ENCODE measurements around the gene RAP1GDS1.
"Not testable (repeated sequence)": the region's sequence is repeated elsewhere in the genome, so short reads cannot be mapped to it uniquely, and the experiment has no call there.

Gene RAP1GDS1

DNA sequence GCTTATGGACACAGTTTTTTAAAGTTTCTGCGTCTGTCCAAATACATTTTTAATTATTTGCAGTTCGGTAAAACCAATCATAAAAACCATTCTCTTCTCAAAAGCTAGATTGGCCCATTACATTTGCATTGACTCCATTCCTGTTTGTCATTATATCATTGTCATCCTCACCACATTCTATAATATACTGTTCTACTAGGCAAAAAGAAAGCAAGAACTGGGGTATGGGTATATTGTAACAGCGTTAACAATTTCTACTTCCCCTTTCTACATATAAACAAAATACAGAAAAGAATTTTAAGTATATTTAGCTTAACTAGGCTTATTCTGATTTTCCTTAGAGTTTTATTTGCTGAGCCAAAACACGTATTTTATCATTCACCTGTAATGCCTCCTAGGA lies 91.8 kb downstream of the RAP1GDS1 start:
- DNase-seq (ENCODE audit: low read depth in 3 of 3), result no peak

GRCh38 chr4:98358630-98359248 lies 97.6 kb downstream of the RAP1GDS1 start:
- no peak for DNase-seq (ENCODE audit: low read depth in 3 of 3)

DNA sequence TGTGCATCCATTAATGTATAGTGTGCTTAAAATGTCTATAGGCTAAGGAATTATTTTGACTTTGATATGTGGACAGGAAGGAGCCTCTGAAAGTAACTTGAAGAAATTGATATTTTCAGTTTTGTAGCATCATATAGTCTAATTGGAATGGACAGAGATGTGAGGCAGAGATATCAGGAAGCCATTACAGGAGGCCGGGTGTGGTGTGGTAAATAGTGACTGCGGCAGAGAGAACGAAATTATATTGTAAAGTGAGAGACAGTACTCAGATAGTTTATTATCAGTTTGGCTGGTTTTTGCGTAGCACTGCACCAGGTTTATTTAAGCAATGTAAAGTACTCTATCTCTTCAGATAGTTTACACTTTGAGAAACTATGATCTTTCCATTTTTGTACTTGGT lies 98.5 kb downstream of the RAP1GDS1 start:
- no peak for DNase-seq (ENCODE audit: low read depth in 3 of 3)

GRCh38 chr4:98363431-98363830 lies 102.2 kb downstream of the RAP1GDS1 start:
- no peak for DNase-seq (ENCODE audit: low read depth in 3 of 3)

DNA sequence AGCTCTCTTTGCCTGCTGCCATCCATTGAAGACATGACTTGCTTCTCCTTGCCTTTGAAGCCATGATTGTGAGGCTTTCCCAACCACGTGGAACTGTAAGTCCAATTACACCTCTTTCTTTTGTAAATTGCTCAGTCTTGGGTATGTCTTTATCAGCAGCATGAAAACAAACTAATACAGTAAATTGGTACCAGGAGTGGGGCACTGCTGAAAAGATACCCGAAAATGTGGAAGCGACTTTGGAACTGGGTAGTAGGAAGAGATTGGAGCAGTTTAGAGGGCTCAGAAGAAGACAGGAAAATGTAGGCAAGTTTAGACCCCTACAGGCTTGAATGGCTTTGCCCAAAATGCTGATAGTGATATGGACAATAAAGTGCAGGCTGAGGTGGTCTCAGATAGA lies 105.1 kb downstream of the RAP1GDS1 start:
- not testable (repeated sequence) for DNase-seq (ENCODE audit: low read depth in 3 of 3)

- not testable (repeated sequence) for DNase-seq (ENCODE audit: low read depth in 3 of 3)
Observed at GRCh38 chr4:98368000-98368399, 106.8 kb downstream of the RAP1GDS1 start.

- DNase-seq (ENCODE audit: low read depth in 3 of 3), result no peak
Observed at GRCh38 chr4:98369322-98369721, 108.1 kb downstream of the RAP1GDS1 start.

DNA sequence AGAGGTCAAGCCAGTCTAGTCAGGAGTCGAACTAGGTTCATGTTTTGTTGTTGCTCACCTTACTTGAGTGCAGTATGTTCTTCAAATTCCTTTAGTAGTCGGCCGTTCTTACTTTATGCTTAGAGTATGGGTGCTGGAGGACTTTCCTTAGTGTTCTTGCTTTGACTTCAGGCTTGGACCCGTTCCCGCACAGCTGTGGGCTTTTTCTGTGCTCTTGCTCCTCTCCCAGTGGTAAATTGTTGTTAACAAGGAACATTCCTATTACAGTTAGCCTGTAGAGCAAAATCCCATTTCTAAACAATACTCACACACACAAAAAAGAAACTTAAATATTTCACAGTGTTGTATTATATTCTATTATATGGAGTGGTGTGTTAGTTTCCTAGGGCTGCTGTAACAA lies 113.5 kb downstream of the RAP1GDS1 start:
- DNase-seq (ENCODE audit: low read depth in 3 of 3), result no peak

DNA sequence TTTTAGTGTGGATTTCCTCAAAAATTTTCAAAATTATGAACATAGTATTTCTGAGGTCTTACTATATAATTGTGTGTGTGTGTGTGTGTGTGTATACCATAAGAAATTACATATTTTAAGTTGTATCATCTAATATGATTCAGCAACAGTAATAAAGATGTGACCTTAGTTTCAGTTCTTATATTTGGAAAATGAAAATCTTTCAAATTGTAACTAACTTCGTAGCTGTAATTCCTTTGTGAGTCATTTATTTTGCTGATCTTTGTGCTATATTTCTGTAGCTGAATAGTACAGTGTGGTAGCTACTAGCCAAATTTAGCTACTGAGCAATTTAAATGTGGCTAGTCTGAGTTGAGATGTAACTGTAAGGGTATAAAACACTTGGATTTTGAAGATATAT lies 116.4 kb downstream of the RAP1GDS1 start:
- DNase-seq (ENCODE audit: low read depth in 3 of 3), result no peak

DNA sequence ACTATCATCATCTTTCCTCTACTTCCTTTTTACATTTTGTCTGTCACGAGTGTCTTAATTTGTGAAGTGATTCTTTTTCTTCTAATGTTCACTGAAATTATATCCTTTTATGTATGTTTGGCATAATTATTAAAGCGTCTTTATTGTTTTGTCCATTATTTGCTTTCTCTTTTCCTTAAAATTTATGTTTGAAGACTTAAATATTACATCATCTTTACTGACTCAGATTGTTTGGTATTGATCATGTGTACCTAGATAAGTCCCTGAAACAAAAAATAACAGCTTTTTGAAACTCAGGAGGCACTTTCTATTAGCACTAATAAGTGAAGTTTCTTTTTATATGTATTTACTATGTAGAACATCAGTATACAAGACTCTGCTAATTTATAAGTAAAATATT lies 120.1 kb downstream of the RAP1GDS1 start:
- DNase-seq (ENCODE audit: low read depth in 3 of 3), result no peak

DNA sequence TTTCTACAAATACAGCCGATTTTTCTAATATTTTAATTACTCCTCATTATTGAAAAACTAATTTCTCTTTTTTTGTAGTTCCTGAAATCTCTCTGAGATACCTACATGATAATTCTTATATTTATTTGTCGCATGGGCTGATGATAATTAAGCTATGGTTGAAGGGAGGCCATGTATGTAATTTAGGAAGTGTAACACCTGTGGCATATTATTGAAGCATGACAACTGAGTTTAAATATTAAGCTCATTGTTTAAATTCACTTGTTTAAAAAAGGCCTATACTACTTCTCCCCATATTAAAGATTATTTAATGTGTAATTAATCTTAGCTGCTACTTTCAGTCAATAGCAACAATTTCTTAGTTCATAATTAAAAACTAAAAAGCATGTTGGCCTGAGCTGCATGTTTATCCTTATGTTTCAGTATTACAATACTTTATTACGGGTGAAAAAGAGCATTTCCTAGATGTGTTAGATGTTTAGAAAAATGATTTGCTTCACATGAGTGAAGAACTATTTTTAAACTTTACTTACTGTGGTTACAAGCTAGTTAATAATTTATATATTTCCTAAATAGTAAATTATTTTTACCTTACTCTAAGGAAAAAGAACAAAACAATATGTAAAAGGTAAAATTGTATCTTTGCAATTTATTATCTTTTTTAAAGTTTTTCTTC lies 122.4 kb downstream of the RAP1GDS1 start:
- DNase-seq (ENCODE audit: low read depth in 3 of 3), result no peak

- no peak for DNase-seq (ENCODE audit: low read depth in 3 of 3)
Observed at GRCh38 chr4:98385831-98386230, 124.6 kb downstream of the RAP1GDS1 start.

GRCh38 chr4:98387345-98388026 lies 126.3 kb downstream of the RAP1GDS1 start:
- no peak for DNase-seq (ENCODE audit: low read depth in 3 of 3)

GRCh38 chr4:98394134-98394533 lies 132.9 kb downstream of the RAP1GDS1 start:
- no peak for DNase-seq (ENCODE audit: low read depth in 3 of 3)

DNA sequence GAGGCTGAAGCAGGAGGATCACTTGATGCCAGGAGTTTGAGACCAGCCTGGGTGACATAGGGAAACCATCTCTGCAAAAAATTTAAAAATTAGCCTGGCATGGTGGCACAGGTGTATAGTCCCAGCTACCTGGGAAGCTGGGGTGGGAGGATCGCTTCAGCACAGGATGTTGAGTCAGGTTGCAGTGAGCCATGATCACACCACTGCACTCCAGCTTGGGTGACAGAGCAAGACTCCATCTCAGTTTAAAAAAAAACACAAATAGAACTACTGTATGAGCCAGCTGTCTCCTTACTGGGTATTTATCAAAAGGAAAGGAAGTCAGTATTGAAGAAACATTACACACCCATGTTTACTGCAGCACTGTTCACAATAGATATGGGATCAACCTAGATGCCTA lies 138.7 kb downstream of the RAP1GDS1 start:
- DNase-seq (ENCODE audit: low read depth in 3 of 3), result no peak

- DNase-seq (ENCODE audit: low read depth in 3 of 3), result no peak
Observed at GRCh38 chr4:98406819-98407218, 145.6 kb downstream of the RAP1GDS1 start.

DNA sequence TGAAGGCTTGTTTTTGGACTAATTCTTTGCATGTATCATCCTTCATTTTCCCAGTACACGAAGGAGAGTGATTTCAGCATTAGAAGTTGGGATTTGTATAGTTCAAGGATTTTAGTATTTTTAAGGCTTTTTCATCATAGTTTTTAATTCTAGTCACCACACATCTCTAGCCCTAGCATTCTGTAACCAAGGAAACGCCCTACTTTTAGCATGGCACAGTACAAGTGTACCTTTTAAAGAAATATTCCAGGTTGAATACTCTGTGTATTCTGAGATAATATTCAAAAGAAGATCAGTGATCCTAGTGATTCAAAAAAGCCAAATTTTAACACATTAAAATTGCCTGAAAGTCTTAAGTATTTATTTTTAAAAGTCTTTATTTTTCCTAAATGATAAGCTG lies 150.5 kb downstream of the RAP1GDS1 start:
- DNase-seq (ENCODE audit: low read depth in 3 of 3), result no peak

GRCh38 chr4:98416844-98417243 lies 155.7 kb downstream of the RAP1GDS1 start:
- DNase-seq (ENCODE audit: low read depth in 3 of 3), result no peak

GRCh38 chr4:98420151-98420550 lies 159.0 kb downstream of the RAP1GDS1 start:
- not testable (repeated sequence) for DNase-seq (ENCODE audit: low read depth in 3 of 3)

GRCh38 chr4:98421111-98421510 lies 159.9 kb downstream of the RAP1GDS1 start:
- no peak for DNase-seq (ENCODE audit: low read depth in 3 of 3)

- DNase-seq (ENCODE audit: low read depth in 3 of 3), result no peak
Observed at GRCh38 chr4:98423009-98423408, 161.8 kb downstream of the RAP1GDS1 start.

GRCh38 chr4:98430708-98431403 lies 169.7 kb downstream of the RAP1GDS1 start:
- DNase-seq (ENCODE audit: low read depth in 3 of 3), result no peak

- DNase-seq (ENCODE audit: low read depth in 3 of 3), result no peak
Observed at GRCh38 chr4:98433691-98434090, 172.5 kb downstream of the RAP1GDS1 start.

All from stimulated activated CD4-positive, alpha-beta T cell treated with anti-CD3 and anti-CD28 coated beads, TNF-alpha, amount 100 ng/mL, for 4 hours (primary cell).